Fibroblast of lung (primary cell): ENCODE results near the gene GPR137. TPM values are rescaled to one million over a fixed set of nuclear protein-coding genes. Genes with fewer than 3 reads are reported as not detected.

Experiments
- DNase-seq, 2 donors: peaks; one replicate each; pipeline versions ENCODE4 v3.0.0 to v3.0.0-alpha.2; 2010; ENCODE audit warnings: low read depth in 2 of 2
- H2AFZ ChIP-seq: 2 replicates; pipeline ENCODE4 v1.5.1; 2012; ENCODE audit warnings: low read length, control low read depth, inconsistent platforms
- H3K27ac ChIP-seq: 2 replicates; pipeline ENCODE4 v1.5.1; 2011; ENCODE audit warnings: low read length, control low read depth; ENCODE audit not compliant: insufficient read depth
- H3K27me3 ChIP-seq: 2 replicates; pipeline ENCODE4 v1.5.1; 2011; ENCODE audit warnings: mild to moderate bottlenecking, low read length; ENCODE audit not compliant: control insufficient read depth, insufficient read depth
- H3K36me3 ChIP-seq: 2 replicates; pipeline ENCODE4 v1.5.1; 2011; ENCODE audit warnings: low read length; ENCODE audit not compliant: control insufficient read depth, insufficient read depth
- H3K4me1 ChIP-seq: 2 replicates; pipeline ENCODE4 v1.5.1; 2011; ENCODE audit warnings: low read length; ENCODE audit not compliant: control insufficient read depth, insufficient read depth; ENCODE audit errors: extremely low read depth
- H3K4me2 ChIP-seq: 2 replicates; pipeline ENCODE4 v1.5.1; 2011; ENCODE audit warnings: low read length, control low read depth; ENCODE audit not compliant: insufficient read depth; ENCODE audit errors: extremely low read depth
- H3K4me3 ChIP-seq, 4 experiments: fragments of 200-600 bp in 1 of 4; sonication (generic) in 1 of 4; replicated peaks in 1 of 4; 2 replicates each; pipeline ENCODE4 v1.5.1; 2011 to 2016; ENCODE audit warnings: low read length in 4 of 4, low read depth in 3 of 4, mild to moderate bottlenecking in 3 of 4, control low read depth in 2 of 4, inconsistent platforms in 1 of 4, mixed read lengths in 1 of 4; ENCODE audit not compliant: insufficient read depth in 1 of 4; ENCODE audit errors: control extremely low read depth in 1 of 4
- H3K79me2 ChIP-seq: 2 replicates; pipeline ENCODE4 v1.5.1; 2012; ENCODE audit warnings: mild to moderate bottlenecking, low read length, inconsistent platforms; ENCODE audit not compliant: control insufficient read depth, insufficient read depth
- H3K9ac ChIP-seq: 2 replicates; pipeline ENCODE4 v1.5.1; 2011; ENCODE audit warnings: mild to moderate bottlenecking, low read length, control low read depth; ENCODE audit not compliant: insufficient read depth
- H3K9me3 ChIP-seq: 2 replicates; pipeline ENCODE4 v1.5.1; 2012; ENCODE audit warnings: low read depth, low read length; ENCODE audit not compliant: control insufficient read depth, insufficient read depth
- H4K20me1 ChIP-seq: 2 replicates; pipeline ENCODE4 v1.5.1; 2011; ENCODE audit warnings: low read length; ENCODE audit not compliant: control insufficient read depth, insufficient read depth; ENCODE audit errors: extremely low read depth
- CTCF ChIP-seq, 2 donors: IDR thresholded peaks in 1 of 2; conservative IDR thresholded peaks in 1 of 2; 1 replicate in 1 of 2; 2 replicates in 1 of 2; pipeline ENCODE4 v1.5.1; 2011 to 2012; ENCODE audit warnings: low read length in 2 of 2, control low read depth in 1 of 2, inconsistent platforms in 1 of 2, low read depth in 1 of 2, mild to moderate bottlenecking in 1 of 2
- EZH2 ChIP-seq: IDR thresholded peaks from 2 replicates; pipeline ENCODE4 v1.5.1; 2012; ENCODE audit warnings: low read length, control low read depth, mild to moderate bottlenecking; ENCODE audit errors: missing control alignments
- polyA plus RNA-seq, 2 donors: library from polyadenylated mRNA; depleted of rRNA in 1 of 2; stranded (reverse) in 1 of 2; unstranded in 1 of 2; fragments of >200 nt; gene quantifications; 2 replicates each; pipeline ENCODE4 v1.2.1, GENCODE V29; 2011 to 2012; ENCODE audit warnings: missing spikeins in 1 of 2
- total RNA-seq: library from RNA; depleted of rRNA; stranded (reverse); fragments of >200 nt; gene quantifications from 2 replicates; pipeline ENCODE4 v1.2.1, GENCODE V29; 2014

GPR137 gene
- total and polyA plus RNA-seq, 2 donors (not counting 1 experiment from before 2014, with no cell fraction given), result 10.7 to 10.9 TPM

GRCh38 chr11:64298966-64299846 is 13.6 kb downstream of the GPR137 start:
- H2AFZ ChIP-seq, result peak overlapping the region; percentile 30
- H3K36me3 ChIP-seq, result no peaks in the 10 kb centered on the region
- peaks cover 46% of the 10 kb centered on the region for H3K27me3 ChIP-seq
- peak in 1 of 2 donors; percentile 28 for DNase-seq
- no peak overlapping the region for H3K27ac ChIP-seq
- TF ChIP-seq CTCF (conservative IDR thresholded peaks at IDR 0.05 in 1 of 2, IDR thresholded peaks at IDR 0.05 in 1 of 2; ENCODE audit: low read depth in 1 of 2, low read length in 2 of 2) (no peak), EZH2 (no peak)
- peaks cover 6% of the 10 kb centered on the region for H3K4me1 ChIP-seq
- H3K4me3 ChIP-seq, result peak overlapping the region in 2 of 4 experiments; percentile 12 to 34
- H3K4me2 ChIP-seq, result peak overlapping the region; percentile 73
- no peaks in the 10 kb centered on the region for H3K9me3 ChIP-seq
- peak overlapping the region; percentile 28 for H3K9ac ChIP-seq
- no peaks in the 10 kb centered on the region for H3K79me2 ChIP-seq
- H4K20me1 ChIP-seq, result no peaks in the 10 kb centered on the region

- Histone ChIP-seq H3K27ac (no peak within 1 kb of the TSS), H4K20me1 (no peaks in the 10 kb centered on the region), H2AFZ (peak within 1 kb of the TSS; percentile 30), H3K4me2 (peak within 1 kb of the TSS; percentile 73), H3K36me3 (no peaks in the 10 kb centered on the region), H3K79me2 (no peaks in the 10 kb centered on the region), H3K9ac (peak within 1 kb of the TSS; percentile 28), H3K4me1 (peaks cover 7% of the 10 kb centered on the region), H3K9me3 (no peaks in the 10 kb centered on the region), H3K27me3 (peaks cover 44% of the 10 kb centered on the region), H3K4me3 (peak within 1 kb of the TSS in 3 of 4 experiments; percentile 12 to 47 (median 27))
- no peak for DNase-seq
- TF ChIP-seq EZH2, result peak; percentile 91
- TF ChIP-seq CTCF (conservative IDR thresholded peaks at IDR 0.05 in 1 of 2, IDR thresholded peaks at IDR 0.05 in 1 of 2; ENCODE audit: low read depth in 1 of 2, low read length in 2 of 2), result peak in 1 of 2 donors; percentile 1
Observed at GRCh38 chr11:64299847-64300648, 14.4 kb downstream of the GPR137 start, which contains the start of gene CATSPERZ. Gene CATSPERZ, plus strand, starts transcription at chr11:64300358. Its CDS starts 53 bp downstream, at chr11:64300411.
